HepG2 (cell line): ENCODE measurements around the gene OR6B2. TPM values are rescaled to one million over a fixed set of nuclear protein-coding genes. Genes with fewer than 3 reads are reported as not detected.
"Not testable (repeated sequence)": the region's sequence is repeated elsewhere in the genome, so short reads cannot be mapped to it uniquely, and the experiment has no call there.

ENCODE experiments used
- ATAC-seq: fragments of 200-7000 bp; cut with Tn5 transposase; 3 replicates; pipeline ENCODE4 v1.9.1; 2020; ENCODE audit warnings: mild to moderate bottlenecking, moderate library complexity
- BruUV-seq: library from RNA; stranded (reverse); fragments of 400-500 nt; replicated peaks from 2 replicates; lab custom pipeline; 2021; lab: Mats Ljungman, UMichigan
- CTCF ChIA-PET: fragments of 300-600 bp; formaldehyde crosslinking; extraction: SDS; loops from one replicate; lab custom pipeline; 2021; ENCODE audit warnings: low total read pairs, inconsistent platforms, low intra/inter-chr PET ratio; lab: Yijun Ruan, JAX
- POLR2A ChIA-PET: fragments of 350-600 bp; sonication (Branson Sonifier 250); formaldehyde crosslinking; loops from one replicate; lab custom pipeline; 2020; ENCODE audit warnings: antibody characterized with exemption, inconsistent platforms; lab: Yijun Ruan, JAX
- DNase-seq: peaks from one replicate; pipeline ENCODE4 v3.0.0-alpha.2; 2015; ENCODE audit warnings: low spot score
- FAIRE-seq: peaks from 3 replicates; lab custom pipeline; 2011; peaks lifted over from hg19 to GRCh38; lab: Jason Lieb, UNC
- H2AFZ ChIP-seq: one replicate; pipeline ENCODE4 v1.6.1; 2011; ENCODE audit warnings: low read length, inconsistent platforms
- H3K27ac ChIP-seq: fragments of 300-600 bp; 3 replicates; pipeline ENCODE4 v1.8.0; 2011; ENCODE audit warnings: mixed run types, mild to moderate bottlenecking, mixed read lengths, low read length, inconsistent platforms; ENCODE audit not compliant: insufficient read depth; ENCODE audit errors: extremely low read length
- H3K27me3 ChIP-seq, 2 experiments: fragments of 200-600 bp in 1 of 2; 2 replicates in 1 of 2; 3 replicates in 1 of 2; pipeline versions ENCODE4 v1.6.0 to v1.8.0; 2011; ENCODE audit warnings: low read length in 2 of 2, mild to moderate bottlenecking in 2 of 2, moderate library complexity in 2 of 2, inconsistent platforms in 1 of 2; ENCODE audit not compliant: insufficient read depth in 2 of 2, control insufficient read depth in 1 of 2
- H3K36me3 ChIP-seq, 2 experiments: fragments of 200-600 bp in 1 of 2; replicated peaks in 1 of 2; 2 replicates in 1 of 2; 3 replicates in 1 of 2; pipeline versions ENCODE4 v1.5.1 to v1.8.0; 2011; ENCODE audit warnings: low read length in 2 of 2, inconsistent platforms in 1 of 2; ENCODE audit not compliant: insufficient read depth in 2 of 2, control insufficient read depth in 1 of 2
- H3K4me1 ChIP-seq: 2 replicates; pipeline ENCODE4 v1.5.1; 2012; ENCODE audit warnings: low read length, inconsistent platforms; ENCODE audit not compliant: insufficient read depth
- H3K4me2 ChIP-seq: 2 replicates; pipeline ENCODE4 v1.6.0; 2011; ENCODE audit warnings: low read depth, low read length, inconsistent platforms
- H3K4me3 ChIP-seq, 3 experiments: fragments of 200-600 bp in 1 of 3; sonication (generic), shearing (Covaris generic) in 1 of 3; replicated peaks in 1 of 3; 2 replicates each; pipeline ENCODE4 v1.5.1; 2011 to 2016; ENCODE audit warnings: low read length in 3 of 3, inconsistent platforms in 2 of 3, low read depth in 2 of 3, mild to moderate bottlenecking in 2 of 3, control low read depth in 1 of 3, mixed read lengths in 1 of 3; ENCODE audit not compliant: insufficient read depth in 1 of 3
- H3K79me2 ChIP-seq: one replicate; pipeline ENCODE4 v1.6.1; 2011; ENCODE audit warnings: low read length, inconsistent platforms; ENCODE audit not compliant: insufficient read depth
- H3K9ac ChIP-seq: 2 replicates; pipeline ENCODE4 v1.6.0; 2011; ENCODE audit warnings: mild to moderate bottlenecking, low read depth, low read length, inconsistent platforms; ENCODE audit not compliant: insufficient read depth
- H3K9me3 ChIP-seq: 2 replicates; pipeline ENCODE4 v1.5.1; 2012; ENCODE audit warnings: mild to moderate bottlenecking, low read length
- H4K20me1 ChIP-seq: 2 replicates; pipeline ENCODE4 v1.6.0; 2011; ENCODE audit warnings: inconsistent platforms, mild to moderate bottlenecking, low read length, moderate library complexity; ENCODE audit not compliant: insufficient read depth
- EEA1 ChIP-seq: sonication (generic); formaldehyde crosslinking; IDR thresholded peaks from 2 replicates; pipeline ENCODE4 v1.5.1; 2020; ENCODE audit warnings: mild to moderate bottlenecking, missing genetic modification reagents, borderline replicate concordance
- ELF3 ChIP-seq: IDR thresholded peaks from 2 replicates; pipeline ENCODE4 v1.6.1; 2016; ENCODE audit warnings: missing genetic modification reagents, missing compliant biosample characterization
- SATB2 ChIP-seq: sonication (generic); formaldehyde crosslinking; IDR thresholded peaks from 2 replicates; pipeline ENCODE4 v1.5.0; 2020; ENCODE audit warnings: missing genetic modification reagents
- TFDP1 ChIP-seq: IDR thresholded peaks from 2 replicates; pipeline ENCODE4 v1.6.1; 2016; ENCODE audit warnings: missing compliant biosample characterization, missing genetic modification reagents, borderline replicate concordance
- ZNF335 ChIP-seq: sonication (generic); formaldehyde crosslinking; IDR thresholded peaks from 2 replicates; pipeline ENCODE4 v1.4.0; 2020; ENCODE audit warnings: missing genetic modification reagents
- WGBS: methylation state at CpG from one replicate; pipeline ENCODE4 v1.1.6; 2017; ENCODE audit warnings: low lambda C conversion rate; 5-methylcytosine and 5-hydroxymethylcytosine counted together
- in situ Hi-C: cut with HindIII; loops from 2 replicates; pipeline ENCODE4 v1.10.0; 2017; ENCODE audit warnings: low pct_unique_long_range_greater_than_20kb; ENCODE audit not compliant: extremely low pct_ligation_motif_present
- intact Hi-C: fragments of 100-400 bp; cut with micrococcal nuclease; formaldehyde crosslinking; loops from one replicate; pipeline ENCODE4 v1.10.0; 2022; ENCODE audit not compliant: unreplicated experiment
- polyA plus RNA-seq, 8 experiments: library from polyadenylated mRNA; depleted of rRNA in 3 of 8; stranded (reverse) in 7 of 8; unstranded in 1 of 8; fragments of >200 nt; fragmentation: Illumina TruSeq in 4 of 8; extraction: Trizol in 4 of 8; gene quantifications; 2 replicates each; pipeline versions ENCODE4 v1.2.1 to v1.2.3, GENCODE V29; 2011 to 2016; ENCODE audit warnings: low read depth in 4 of 8, missing spikeins in 1 of 8, mixed read lengths in 1 of 8; ENCODE audit not compliant: insufficient read depth in 1 of 8
- total RNA-seq, 5 experiments: library from RNA; depleted of rRNA; stranded (reverse); fragments of >200 nt; fragmentation: Illumina TruSeq; extraction: Trizol; gene quantifications; 2 replicates each; pipeline ENCODE4 v1.2.3, GENCODE V29; 2016; ENCODE audit warnings: low read depth in 1 of 5

The OR6B2 gene
- total and polyA plus RNA-seq, 2 of the 13 experiments (the other 11 are each of a cell fraction or from before 2014, with no cell fraction given): not detected

GRCh38 chr2:240044096-240044495 is 13.9 kb upstream of the OR6B2 start:
- H3K9ac ChIP-seq, H4K20me1 ChIP-seq, CTCF ChIA-PET, BruUV-seq, H3K4me1 ChIP-seq, H3K27ac ChIP-seq, H3K4me3 ChIP-seq, H3K4me2 ChIP-seq, ATAC-seq, H3K9me3 ChIP-seq, H3K36me3 ChIP-seq, FAIRE-seq, in situ Hi-C loops, H2AFZ ChIP-seq, H3K79me2 ChIP-seq, intact Hi-C loops, DNase-seq, POLR2A ChIA-PET: not testable (repeated sequence)
- WGBS: 0% methylated on average over 2 of the region's 2 CpGs
- peaks cover 6 to 71% of the 10 kb centered on the region in 2 experiments for H3K27me3 ChIP-seq

GRCh38 chr2:240043279-240043989 is 13.2 kb upstream of the OR6B2 start:
- BruUV-seq: no TSS peak
- CTCF ChIA-PET: no interaction called here

More at GRCh38 chr2:240043279-240043989, 13.2 kb upstream of the OR6B2 start:
- Histone ChIP-seq H3K4me3 (no peak overlapping the region), H3K27ac (no peak overlapping the region), H4K20me1 (no peaks in the 10 kb centered on the region), H3K9me3 (no peaks in the 10 kb centered on the region), H2AFZ (no peak overlapping the region), H3K27me3 (peaks cover 6 to 64% of the 10 kb centered on the region in 2 experiments), H3K79me2 (no peaks in the 10 kb centered on the region), H3K9ac (no peak overlapping the region), H3K4me1 (no peaks in the 10 kb centered on the region), H3K36me3 (no peaks in the 10 kb centered on the region), H3K4me2 (no peak overlapping the region)
- intact Hi-C loops (no loop called here), in situ Hi-C loops (no loop called here)
- POLR2A ChIA-PET: no interaction called here
- WGBS: 13% methylated on average over 18 of the region's 21 CpGs
- ATAC-seq: no peak; the same call in 2 of the 3 replicates
- FAIRE-seq: no peak
- no peak for TF ChIP-seq SATB2 (CRISPR knock-in tag)
- TF ChIP-seq ELF3: no peak
- TF ChIP-seq ZNF335 (CRISPR knock-in tag): no peak
- TF ChIP-seq TFDP1 (CRISPR knock-in tag): no peak
- no peak for TF ChIP-seq EEA1 (CRISPR knock-in tag)
- no peak for DNase-seq
